Epithelial cell of proximal tubule (primary cell): ENCODE results near the gene ALKBH8. TPM values are rescaled to one million over a fixed set of nuclear protein-coding genes. Genes with fewer than 3 reads are reported as not detected.
"Not testable (repeated sequence)": the region's sequence is repeated elsewhere in the genome, so short reads cannot be mapped to it uniquely, and the experiment has no call there.

Experiments
- DNase-seq: peaks from one replicate; pipeline ENCODE4 v3.0.0-alpha.2; 2011; ENCODE audit warnings: low read depth
- H3K4me3 ChIP-seq: 2 replicates; pipeline ENCODE4 v1.5.1; 2011; ENCODE audit warnings: low read depth, mild to moderate bottlenecking, low read length
- total RNA-seq: library from RNA; depleted of rRNA; stranded (reverse); fragments of >200 nt; gene quantifications from 2 replicates; pipeline ENCODE4 v1.2.3, GENCODE V29; 2015
- TF ChIP-seq, protein P1 (sequence below): conservative IDR thresholded peaks from 2 replicates; pipeline ENCODE4 v1.5.1; 2012; ENCODE audit warnings: low read depth, mild to moderate bottlenecking, low read length

ALKBH8 gene
- total RNA-seq, 1 donor from 2014 or later, result 7.4 TPM

DNA sequence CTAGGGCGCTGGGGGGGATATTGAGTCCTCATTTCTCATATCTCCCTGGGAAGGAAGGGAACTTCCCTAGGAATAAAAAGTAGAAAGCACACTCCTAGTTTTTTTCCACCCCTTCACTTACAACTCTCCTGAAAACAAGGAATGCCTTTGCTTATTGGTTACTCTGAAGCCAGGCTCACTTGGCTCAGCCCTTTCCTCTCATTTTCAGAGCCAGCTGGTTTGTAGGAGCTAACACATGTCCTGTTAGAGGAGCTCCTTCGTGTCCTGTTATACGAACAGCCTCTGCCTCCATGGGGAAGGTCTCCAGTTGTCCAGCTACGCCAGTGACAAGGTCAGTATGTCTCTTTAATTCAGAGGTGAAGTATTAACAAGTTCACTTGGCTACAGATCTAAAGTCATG is 17.6 kb downstream of the ALKBH8 start:
- H3K4me3 ChIP-seq, result no peak overlapping the region
- TF ChIP-seq, protein P1, sequence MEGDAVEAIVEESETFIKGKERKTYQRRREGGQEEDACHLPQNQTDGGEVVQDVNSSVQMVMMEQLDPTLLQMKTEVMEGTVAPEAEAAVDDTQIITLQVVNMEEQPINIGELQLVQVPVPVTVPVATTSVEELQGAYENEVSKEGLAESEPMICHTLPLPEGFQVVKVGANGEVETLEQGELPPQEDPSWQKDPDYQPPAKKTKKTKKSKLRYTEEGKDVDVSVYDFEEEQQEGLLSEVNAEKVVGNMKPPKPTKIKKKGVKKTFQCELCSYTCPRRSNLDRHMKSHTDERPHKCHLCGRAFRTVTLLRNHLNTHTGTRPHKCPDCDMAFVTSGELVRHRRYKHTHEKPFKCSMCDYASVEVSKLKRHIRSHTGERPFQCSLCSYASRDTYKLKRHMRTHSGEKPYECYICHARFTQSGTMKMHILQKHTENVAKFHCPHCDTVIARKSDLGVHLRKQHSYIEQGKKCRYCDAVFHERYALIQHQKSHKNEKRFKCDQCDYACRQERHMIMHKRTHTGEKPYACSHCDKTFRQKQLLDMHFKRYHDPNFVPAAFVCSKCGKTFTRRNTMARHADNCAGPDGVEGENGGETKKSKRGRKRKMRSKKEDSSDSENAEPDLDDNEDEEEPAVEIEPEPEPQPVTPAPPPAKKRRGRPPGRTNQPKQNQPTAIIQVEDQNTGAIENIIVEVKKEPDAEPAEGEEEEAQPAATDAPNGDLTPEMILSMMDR, result no peak
- DNase-seq, result no peak

DNA sequence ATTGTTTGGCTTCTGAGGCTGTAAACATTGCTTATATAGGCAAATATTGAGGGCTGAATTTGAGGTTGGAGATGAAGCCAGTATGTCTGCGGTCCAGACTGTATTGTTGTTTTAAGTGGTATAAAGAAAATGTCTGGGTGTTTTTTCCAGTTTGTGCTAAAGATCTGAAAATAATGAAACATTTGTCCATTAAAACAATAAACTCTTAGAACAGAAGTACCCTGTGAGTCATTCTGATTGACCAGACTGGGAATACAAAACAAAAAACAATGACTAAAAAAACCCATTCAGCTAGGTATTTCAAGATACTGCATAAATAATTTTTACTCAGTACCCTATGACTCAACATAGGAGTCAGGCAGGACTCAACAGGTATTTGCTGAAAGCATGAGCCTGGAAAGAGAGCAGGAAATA is 20.4 kb downstream of the ALKBH8 start:
- TF ChIP-seq, protein P1, result no peak
- H3K4me3 ChIP-seq, result no peak overlapping the region
- DNase-seq, result peak; percentile 52

DNA sequence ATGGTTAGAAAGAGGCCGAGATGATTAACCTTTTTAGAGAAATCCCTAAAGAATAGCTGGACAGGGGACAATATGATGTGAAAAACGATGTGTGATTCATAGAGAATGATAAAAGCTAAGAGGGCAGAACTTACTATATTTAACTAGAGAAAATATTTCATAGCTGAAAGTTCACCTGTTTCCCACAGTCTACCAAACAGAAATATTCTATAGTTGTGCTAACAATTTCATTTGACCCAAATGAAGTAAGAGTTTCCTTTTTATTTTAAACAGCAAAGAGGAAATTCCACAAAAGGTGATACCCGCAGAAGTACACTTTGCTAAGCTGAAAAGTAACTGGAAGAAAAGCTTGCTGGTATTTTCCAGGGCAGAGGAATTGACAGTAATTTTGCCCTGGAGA is 26.7 kb downstream of the ALKBH8 start:
- H3K4me3 ChIP-seq, result no peak overlapping the region
- DNase-seq, result no peak
- TF ChIP-seq, protein P1, result no peak

DNA sequence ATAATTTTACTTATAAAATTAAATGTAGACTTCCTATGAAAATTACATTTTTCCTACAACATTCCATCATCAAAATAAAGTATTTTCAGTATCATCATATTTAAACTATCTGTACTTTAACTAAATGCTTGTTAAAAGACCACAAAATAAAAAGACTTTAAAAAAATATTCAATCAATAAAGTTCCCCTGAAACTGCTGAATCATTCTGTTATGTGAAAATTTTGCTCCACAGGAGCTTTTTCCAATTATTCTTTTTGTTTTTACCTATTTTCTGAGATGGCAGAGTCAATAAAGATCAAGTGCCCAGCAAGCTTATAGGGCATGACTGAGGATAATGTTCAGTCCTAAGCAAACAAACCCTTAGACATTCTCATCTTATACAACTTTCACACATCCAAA is 27.3 kb downstream of the ALKBH8 start:
- no peak for DNase-seq
- no peak overlapping the region for H3K4me3 ChIP-seq
- TF ChIP-seq, protein P1, result no peak

DNA sequence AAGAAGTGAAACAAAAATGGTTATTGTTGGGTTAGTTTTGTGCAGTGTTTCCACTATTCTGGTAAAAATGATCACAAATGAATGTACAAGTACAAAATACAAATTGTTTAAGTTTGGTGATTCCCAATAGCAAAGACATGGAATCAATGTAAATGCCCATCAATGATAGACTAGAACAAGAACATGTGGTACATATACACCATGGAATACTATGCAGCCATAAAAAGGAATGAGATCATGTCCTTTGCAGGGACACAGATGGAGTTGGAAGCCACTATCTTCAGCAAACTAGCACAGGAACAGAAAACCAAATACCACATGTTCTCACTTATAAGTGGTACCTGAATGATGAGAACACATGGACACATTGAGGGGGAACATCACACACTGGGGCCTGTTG is 28.4 kb downstream of the ALKBH8 start:
- not testable (repeated sequence) for DNase-seq

DNA sequence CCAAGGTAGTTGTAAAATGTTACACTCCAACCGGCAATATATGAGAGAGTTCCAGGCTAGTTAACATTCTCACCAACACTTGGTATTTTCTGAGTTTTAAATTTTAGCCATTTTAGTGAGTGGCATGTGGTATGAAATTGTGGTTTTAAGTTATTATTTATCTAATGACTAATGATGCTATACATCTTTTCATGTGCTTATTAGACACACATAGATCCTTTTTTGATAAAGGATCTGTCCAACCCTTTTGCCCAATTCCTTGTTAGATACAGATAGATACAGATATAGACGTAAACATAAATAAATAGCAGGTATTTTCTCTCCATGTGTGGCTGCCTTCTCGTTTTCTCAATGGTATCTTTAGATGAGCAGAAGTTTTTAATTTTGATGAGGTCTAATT is 39.3 kb downstream of the ALKBH8 start:
- no peak for DNase-seq
- no peak overlapping the region for H3K4me3 ChIP-seq
- TF ChIP-seq, protein P1, result no peak

More for the DNA sequence above, 28.4 kb downstream of the ALKBH8 start:
- H3K4me3 ChIP-seq, result not testable (repeated sequence)

DNA sequence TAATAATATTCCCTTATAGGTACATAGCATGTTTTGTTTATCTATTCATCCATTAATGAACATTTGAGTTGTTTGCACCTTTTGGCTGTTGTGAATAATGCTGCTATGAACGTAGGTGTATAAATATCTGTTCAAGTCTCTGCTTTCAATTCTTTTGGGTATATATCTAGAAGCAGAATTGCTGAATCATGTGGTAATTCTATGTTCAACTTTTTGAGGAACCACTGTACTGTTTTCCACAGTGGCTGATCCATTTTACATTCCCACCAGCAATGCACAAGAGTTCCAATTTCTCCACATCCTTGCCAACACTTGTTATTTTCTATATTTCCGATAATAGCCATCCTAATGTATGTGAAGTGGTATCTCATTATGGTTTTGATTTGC is 56.7 kb downstream of the ALKBH8 start:
- no peak overlapping the region for H3K4me3 ChIP-seq
- TF ChIP-seq, protein P1, result no peak
- DNase-seq, result no peak
